Stimulated activated naive B cell treated with anti-CD40 and anti-IgM and Interleukin-4, amounts not matched to agents 10 μg/mL and 1 μg/mL and 100 μg/mL, for 72 hours (primary cell): Measurements from ENCODE around the gene ZFP3.
"Not testable (repeated sequence)": the region's sequence is repeated elsewhere in the genome, so short reads cannot be mapped to it uniquely, and the experiment has no call there.

Experiments used
- ATAC-seq, 2 donors: fragments of 150-1000 bp; cut with Tn5 transposase; replicated peaks; 2 replicates each; pipeline ENCODE4 v1.10.0; 2021; ENCODE audit warnings: moderate library complexity in 1 of 2
- DNase-seq: peaks from one replicate; pipeline ENCODE4 v3.0.0; 2021
- H3K27ac Mint-ChIP-seq: one replicate; pipeline ENCODE4 v1.8.0; 2022; ENCODE audit warnings: mild to moderate bottlenecking, mixed read lengths
- H3K27me3 Mint-ChIP-seq, 2 donors: one replicate each; pipeline ENCODE4 v1.8.0; 2022; ENCODE audit warnings: mixed read lengths in 2 of 2
- H3K36me3 Mint-ChIP-seq, 2 donors: one replicate each; pipeline ENCODE4 v1.8.0; 2022; ENCODE audit warnings: mixed read lengths in 2 of 2, mild to moderate bottlenecking in 1 of 2
- H3K4me1 Mint-ChIP-seq, 2 donors: one replicate each; pipeline ENCODE4 v1.8.0; 2022; ENCODE audit warnings: mixed read lengths in 2 of 2, mild to moderate bottlenecking in 1 of 2
- H3K4me3 Mint-ChIP-seq, 2 donors: one replicate each; pipeline ENCODE4 v1.8.0; 2022; ENCODE audit warnings: mild to moderate bottlenecking in 2 of 2, mixed read lengths in 2 of 2, moderate library complexity in 1 of 2
- H3K9me3 Mint-ChIP-seq, 2 donors: one replicate each; pipeline ENCODE4 v1.8.0; 2022; ENCODE audit warnings: mixed read lengths in 2 of 2, mild to moderate bottlenecking in 1 of 2

ZFP3 gene

DNA sequence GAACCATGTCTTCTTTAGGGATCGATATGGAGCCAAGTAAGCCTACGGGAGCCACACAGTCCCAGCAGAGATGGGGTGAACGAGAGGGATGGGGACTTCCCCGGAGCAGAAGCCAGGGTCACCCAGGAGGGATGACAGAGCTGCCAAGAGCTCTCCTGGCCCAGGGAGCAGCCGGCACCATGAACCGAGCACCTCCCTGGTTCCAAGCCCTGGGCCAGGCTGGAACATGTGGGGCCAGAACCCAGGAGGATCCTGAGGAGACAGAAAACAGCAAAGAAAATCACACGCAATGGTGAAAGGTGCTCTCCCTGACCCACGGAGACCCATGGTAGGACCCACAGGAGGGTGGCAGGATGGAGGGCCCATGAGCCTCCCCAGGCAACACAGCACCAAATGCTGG is 55.7 kb downstream of the ZFP3 start:
- H3K4me3 Mint-ChIP-seq, ATAC-seq, DNase-seq, H3K36me3 Mint-ChIP-seq, H3K27ac Mint-ChIP-seq, H3K4me1 Mint-ChIP-seq, H3K9me3 Mint-ChIP-seq: not testable (repeated sequence)
- peaks cover 3 to 13% of the 10 kb centered on the region in 2 donors for H3K27me3 Mint-ChIP-seq

DNA sequence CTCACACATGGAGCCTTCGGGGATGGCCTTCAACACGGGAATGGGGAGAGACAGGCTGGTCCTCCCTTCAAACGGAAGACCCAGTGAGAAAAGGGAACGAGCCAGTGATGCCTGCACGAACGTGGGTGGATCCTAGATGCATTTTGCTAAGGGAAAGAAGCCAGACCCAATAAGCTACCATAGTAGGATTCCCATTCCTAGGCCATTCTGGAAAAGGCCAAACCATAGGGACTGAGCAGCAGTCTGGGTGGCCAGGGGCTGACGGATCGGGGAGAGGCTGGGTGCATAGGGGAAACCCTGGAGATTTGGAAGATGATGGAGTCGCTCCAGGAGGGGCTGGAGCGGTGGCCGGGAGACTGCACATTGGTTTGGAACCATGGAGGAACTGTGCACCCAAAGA is 56.3 kb downstream of the ZFP3 start:
- not testable (repeated sequence) for H3K36me3 Mint-ChIP-seq, H3K9me3 Mint-ChIP-seq, H3K27ac Mint-ChIP-seq, DNase-seq, H3K4me1 Mint-ChIP-seq, H3K4me3 Mint-ChIP-seq, ATAC-seq
- peaks cover 3 to 13% of the 10 kb centered on the region in 2 donors for H3K27me3 Mint-ChIP-seq

DNA sequence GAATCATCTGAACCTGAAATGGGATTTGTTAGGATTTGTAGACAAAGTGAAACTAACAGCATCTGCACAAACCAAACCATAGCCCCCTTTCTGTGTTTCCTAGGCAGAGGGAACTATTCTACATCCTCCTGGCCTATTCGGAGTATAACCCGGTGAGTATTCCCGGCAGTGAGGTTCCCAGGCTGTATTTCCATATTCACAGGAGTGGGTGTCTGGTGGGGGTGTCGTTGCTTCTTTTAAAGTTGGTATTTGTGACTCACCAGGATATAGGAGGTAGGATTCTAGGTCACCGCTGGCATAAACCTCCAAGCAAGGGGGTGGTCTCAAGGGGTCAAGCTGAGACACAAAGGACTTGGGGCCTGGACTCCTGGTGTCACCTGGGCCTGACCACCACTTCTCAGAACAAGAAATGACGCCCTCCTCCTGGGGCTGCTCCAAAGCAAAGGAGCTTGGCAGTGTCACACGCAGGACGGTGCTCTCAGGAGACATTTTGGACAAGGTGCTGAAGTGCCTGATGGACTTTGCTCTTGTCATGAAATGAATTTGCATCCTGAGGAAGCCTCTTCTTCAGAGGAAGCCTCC is 57.0 kb downstream of the ZFP3 start:
- H3K27ac Mint-ChIP-seq, H3K36me3 Mint-ChIP-seq, H3K9me3 Mint-ChIP-seq, H3K4me3 Mint-ChIP-seq, DNase-seq, H3K4me1 Mint-ChIP-seq, ATAC-seq: not testable (repeated sequence)
- peaks cover 3 to 13% of the 10 kb centered on the region in 2 donors for H3K27me3 Mint-ChIP-seq

DNA sequence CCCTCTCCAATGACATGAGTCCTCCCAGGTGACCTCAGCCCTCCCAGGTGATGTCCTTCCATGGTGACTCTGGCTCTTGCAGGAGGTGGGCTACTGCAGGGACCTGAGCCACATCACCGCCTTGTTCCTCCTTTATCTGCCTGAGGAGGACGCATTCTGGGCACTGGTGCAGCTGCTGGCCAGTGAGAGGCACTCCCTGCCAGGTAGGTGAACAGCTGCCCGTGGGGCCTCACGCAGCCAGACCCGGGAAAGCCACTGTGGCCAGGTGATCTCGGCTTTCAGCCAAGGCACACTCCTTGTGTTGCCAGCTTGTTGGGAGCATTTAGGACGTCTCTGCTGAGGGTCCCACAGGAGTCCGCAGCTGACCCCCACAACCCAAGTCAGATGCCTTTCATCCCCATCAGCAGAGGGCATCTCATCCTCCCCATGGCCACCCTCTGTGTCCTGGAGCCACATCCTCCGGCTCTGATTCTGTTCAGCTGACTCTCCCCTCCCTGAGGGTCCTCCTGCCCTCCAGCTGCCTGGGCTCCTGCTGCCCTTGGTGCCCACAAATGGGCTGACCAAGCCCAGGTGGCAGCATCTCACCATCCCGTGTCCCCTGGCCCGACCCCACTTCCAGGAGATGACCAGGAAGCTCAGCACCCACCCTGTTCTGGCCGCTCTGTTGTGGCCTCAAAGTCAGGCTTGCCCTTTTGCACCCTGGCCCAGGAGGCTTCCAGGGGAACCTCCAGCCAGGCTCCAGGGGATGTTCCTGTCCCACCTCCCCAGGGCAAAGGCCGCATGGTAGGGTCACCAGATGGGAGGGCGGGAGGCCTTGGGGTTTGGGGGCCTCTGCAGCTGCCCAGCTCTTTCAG is 57.7 kb downstream of the ZFP3 start:
- peaks cover 3 to 13% of the 10 kb centered on the region in 2 donors for H3K27me3 Mint-ChIP-seq
- no peaks in the 10 kb centered on the region for H3K9me3 Mint-ChIP-seq
- no peaks in the 10 kb centered on the region for H3K36me3 Mint-ChIP-seq
- no peak for ATAC-seq
- no peaks in the 10 kb centered on the region for H3K4me1 Mint-ChIP-seq
- H3K27ac Mint-ChIP-seq, result no peak overlapping the region
- no peak for DNase-seq
- H3K4me3 Mint-ChIP-seq, result no peak overlapping the region

DNA sequence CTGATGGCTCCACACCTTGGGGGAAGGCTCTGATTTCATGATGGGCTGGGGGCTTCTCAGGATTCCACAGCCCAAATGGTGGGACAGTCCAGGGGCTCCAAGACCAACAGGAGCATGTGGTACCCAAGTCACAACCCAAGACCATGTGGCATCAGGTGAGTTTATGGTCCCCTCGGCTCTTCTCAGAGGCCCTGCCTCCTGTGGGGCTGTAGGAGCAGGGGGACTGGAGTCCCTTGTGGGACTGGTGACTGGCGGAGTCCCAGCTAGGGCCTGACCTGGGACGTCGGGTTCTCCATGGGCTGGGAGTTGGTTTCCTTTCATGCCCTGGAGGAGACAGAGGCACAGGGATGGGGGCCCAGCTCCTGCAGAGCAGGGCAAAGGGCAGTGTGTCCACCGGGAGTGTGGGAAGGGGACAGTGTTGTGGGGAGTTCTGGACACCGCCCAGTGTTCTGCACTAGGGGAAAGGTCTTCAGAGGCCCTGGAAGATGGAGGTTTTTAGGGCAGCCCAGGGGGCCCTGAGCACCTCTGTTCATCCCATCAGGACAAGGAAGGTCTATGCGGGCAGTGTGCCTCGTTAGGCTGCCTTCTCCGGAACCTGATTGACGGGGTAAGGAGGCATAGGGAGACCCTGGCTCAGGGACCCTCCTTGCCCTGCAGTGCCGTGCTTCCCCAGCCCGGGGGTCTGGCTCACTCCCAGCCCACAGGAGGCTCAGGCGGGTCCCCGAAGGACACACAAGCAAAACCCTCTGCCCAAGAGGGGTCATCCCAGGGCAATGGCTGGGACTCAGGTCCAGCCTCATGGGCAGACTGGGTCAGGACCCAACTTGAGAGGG is 58.5 kb downstream of the ZFP3 start:
- H3K27me3 Mint-ChIP-seq, result peaks cover 3 to 13% of the 10 kb centered on the region in 2 donors
- not testable (repeated sequence) for H3K4me1 Mint-ChIP-seq

DNA sequence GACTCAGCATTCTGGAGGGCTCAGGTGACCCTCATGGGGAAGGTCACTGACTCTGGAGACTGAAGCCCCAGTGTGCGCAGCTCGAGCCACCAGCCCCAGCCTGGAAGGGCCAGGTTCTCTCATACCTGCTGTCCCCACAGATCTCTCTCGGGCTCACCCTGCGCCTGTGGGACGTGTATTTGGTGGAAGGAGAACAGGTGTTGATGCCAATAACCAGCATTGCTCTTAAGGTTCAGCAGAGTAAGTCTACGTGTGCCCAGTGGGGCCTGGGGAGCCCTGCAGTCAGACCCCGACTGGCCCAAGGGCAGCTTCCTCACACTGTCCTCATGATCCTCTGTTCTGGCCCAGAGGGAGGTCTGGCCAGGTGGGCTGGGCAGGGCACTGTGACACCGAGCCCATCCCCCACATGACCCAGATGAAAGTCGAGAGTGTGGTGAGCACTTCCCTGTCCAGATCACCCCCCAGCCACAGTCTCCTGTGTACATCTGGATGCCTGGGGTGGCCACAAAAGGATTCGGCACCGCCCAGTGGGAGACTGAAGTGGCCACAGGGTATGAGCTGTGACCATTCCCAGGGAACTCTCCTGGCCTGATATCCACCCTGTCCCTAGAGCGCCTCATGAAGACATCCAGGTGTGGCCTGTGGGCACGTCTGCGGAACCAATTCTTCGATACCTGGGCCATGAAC is 59.4 kb downstream of the ZFP3 start:
- H3K27ac Mint-ChIP-seq, ATAC-seq, H3K36me3 Mint-ChIP-seq, H3K4me3 Mint-ChIP-seq, H3K27me3 Mint-ChIP-seq, DNase-seq, H3K9me3 Mint-ChIP-seq, H3K4me1 Mint-ChIP-seq: not testable (repeated sequence)

More for the DNA sequence above, 58.5 kb downstream of the ZFP3 start:
- not testable (repeated sequence) for H3K4me3 Mint-ChIP-seq, DNase-seq, H3K36me3 Mint-ChIP-seq, H3K27ac Mint-ChIP-seq, ATAC-seq, H3K9me3 Mint-ChIP-seq

DNA sequence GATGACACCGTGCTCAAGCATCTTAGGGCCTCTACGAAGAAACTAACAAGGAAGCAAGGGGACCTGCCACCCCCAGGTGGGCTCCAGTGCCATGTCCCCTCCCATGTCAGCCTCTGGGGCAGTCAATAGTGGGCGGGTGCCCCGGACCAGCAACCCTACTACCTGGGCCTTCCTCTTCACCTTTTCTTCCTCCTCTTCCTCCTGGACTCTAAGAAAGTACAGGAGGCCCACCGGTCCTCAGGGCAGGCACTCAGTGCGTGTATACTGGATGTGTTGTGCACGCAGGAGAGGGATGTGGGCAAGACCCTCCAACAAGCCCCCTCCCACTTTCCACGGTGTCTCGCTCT is 59.9 kb downstream of the ZFP3 start:
- H3K9me3 Mint-ChIP-seq, H3K4me1 Mint-ChIP-seq, H3K27ac Mint-ChIP-seq, H3K36me3 Mint-ChIP-seq, DNase-seq, ATAC-seq, H3K27me3 Mint-ChIP-seq, H3K4me3 Mint-ChIP-seq: not testable (repeated sequence)

DNA sequence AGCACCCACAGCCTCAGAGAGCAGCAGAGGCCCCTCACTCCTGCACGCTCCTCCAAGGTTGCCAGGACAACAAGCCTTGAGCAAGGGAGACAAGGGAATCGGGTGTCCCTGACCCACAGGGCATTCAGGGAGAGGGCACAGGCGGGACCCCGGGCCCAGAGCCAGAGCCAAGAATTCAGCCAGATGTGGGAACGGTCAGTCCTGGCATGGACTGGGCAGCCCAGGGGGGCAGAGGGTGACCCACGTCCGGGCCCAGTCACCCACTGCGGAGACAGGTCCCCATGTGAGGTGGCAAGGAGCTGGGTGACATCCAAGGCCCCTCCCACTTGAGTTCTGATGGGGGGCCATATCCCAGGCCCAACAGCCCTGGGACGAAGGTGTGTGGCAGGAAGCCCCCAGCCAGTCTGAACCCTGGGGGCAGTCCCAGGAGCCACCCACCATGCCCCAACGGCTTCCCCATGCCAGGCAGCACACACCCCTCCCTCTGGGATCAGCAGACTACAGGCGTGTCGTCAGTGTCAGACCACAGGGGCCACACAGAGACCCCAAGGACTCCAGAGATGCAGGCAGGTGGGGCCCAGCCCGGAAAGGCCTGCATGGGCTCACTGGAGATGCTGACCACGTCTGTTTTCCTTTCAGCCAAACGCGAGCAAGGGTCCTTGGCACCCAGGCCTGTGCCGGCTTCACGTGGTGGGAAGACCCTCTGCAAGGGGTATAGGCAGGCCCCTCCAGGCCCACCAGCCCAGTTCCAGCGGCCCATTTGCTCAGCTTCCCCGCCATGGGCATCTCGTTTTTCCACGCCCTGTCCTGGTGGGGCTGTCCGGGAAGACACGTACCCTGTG is 60.6 kb downstream of the ZFP3 start:
- no peak overlapping the region for H3K27ac Mint-ChIP-seq
- H3K4me3 Mint-ChIP-seq, result no peak overlapping the region
- DNase-seq (no peak), ATAC-seq (no peak)
- H3K27me3 Mint-ChIP-seq, result peaks cover 0 to 4% of the 10 kb centered on the region in 2 donors
- no peaks in the 10 kb centered on the region for H3K36me3 Mint-ChIP-seq
- no peaks in the 10 kb centered on the region for H3K4me1 Mint-ChIP-seq
- H3K9me3 Mint-ChIP-seq, result no peaks in the 10 kb centered on the region

DNA sequence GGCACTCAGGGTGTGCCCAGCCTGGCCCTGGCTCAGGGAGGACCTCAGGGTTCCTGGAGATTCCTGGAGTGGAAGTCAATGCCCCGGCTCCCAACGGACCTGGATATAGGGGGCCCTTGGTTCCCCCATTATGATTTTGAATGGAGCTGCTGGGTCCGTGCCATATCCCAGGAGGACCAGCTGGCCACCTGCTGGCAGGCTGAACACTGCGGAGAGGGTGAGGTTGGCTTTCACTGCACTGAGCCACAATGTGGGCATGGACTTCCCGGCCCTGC is 61.1 kb downstream of the ZFP3 start:
- ATAC-seq, result no peak
- Mint-ChIP-seq H3K4me1 (no peaks in the 10 kb centered on the region), H3K27me3 (peaks cover 0 to 4% of the 10 kb centered on the region in 2 donors), H3K4me3 (no peak overlapping the region), H3K27ac (no peak overlapping the region), H3K36me3 (no peaks in the 10 kb centered on the region), H3K9me3 (no peaks in the 10 kb centered on the region)
- DNase-seq, result no peak

DNA sequence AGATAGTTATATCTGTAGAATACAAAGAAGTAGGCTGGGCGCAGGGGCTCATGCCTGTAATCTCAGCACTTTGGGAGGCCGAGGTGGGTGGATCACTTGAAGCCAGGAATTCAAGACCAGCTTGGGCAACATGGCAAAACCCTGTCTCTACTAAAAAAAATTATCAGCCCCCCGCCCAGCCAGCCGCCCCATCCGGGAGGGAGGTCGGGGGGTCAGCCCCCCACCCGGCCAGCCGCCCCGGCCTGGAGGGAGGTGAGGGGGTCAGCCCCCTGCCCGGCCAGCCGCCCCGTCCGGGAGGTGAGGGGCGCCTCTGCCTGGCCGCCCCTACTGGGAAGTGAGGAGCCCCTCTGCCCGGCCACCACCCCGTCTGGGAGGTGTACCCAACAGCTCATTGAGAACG is 64.6 kb downstream of the ZFP3 start:
- H3K4me3 Mint-ChIP-seq, H3K27me3 Mint-ChIP-seq, H3K27ac Mint-ChIP-seq, H3K9me3 Mint-ChIP-seq, H3K4me1 Mint-ChIP-seq, ATAC-seq, H3K36me3 Mint-ChIP-seq, DNase-seq: not testable (repeated sequence)
